ENCODE measurements around the gene HCN2.

Gene HCN2

GRCh38 chr19:644363-644762 lies 54.7 kb downstream of the HCN2 start:
- TF ChIP-seq CTCF (IDR thresholded peaks at IDR 0.05; ENCODE audit: low read depth, low read length) = no peak
- DNase-seq (ENCODE audit: low read depth in 2 of 2) = no peak
- H3K4me3 ChIP-seq (replicated peaks in 1 of 2; ENCODE audit: low read depth in 2 of 2, low read length in 2 of 2) = no peak overlapping the region

- no peak for DNase-seq (ENCODE audit: low read depth in 2 of 2)
- no peak for TF ChIP-seq CTCF (IDR thresholded peaks at IDR 0.05; ENCODE audit: low read depth, low read length)
- no peak overlapping the region for H3K4me3 ChIP-seq (replicated peaks in 1 of 2; ENCODE audit: low read depth in 2 of 2, low read length in 2 of 2)
Observed at GRCh38 chr19:644789-645188, 55.1 kb downstream of the HCN2 start.

GRCh38 chr19:645912-646778 lies 56.5 kb downstream of the HCN2 start:
- TF ChIP-seq CTCF (IDR thresholded peaks at IDR 0.05; ENCODE audit: low read depth, low read length) = no peak
- DNase-seq (ENCODE audit: low read depth in 2 of 2) = no peak
- H3K4me3 ChIP-seq (replicated peaks in 1 of 2; ENCODE audit: low read depth in 2 of 2, low read length in 2 of 2) = no peak overlapping the region

GRCh38 chr19:646779-647565 lies 57.3 kb downstream of the HCN2 start:
- TF ChIP-seq CTCF (IDR thresholded peaks at IDR 0.05; ENCODE audit: low read depth, low read length) = no peak
- H3K4me3 ChIP-seq (replicated peaks in 1 of 2; ENCODE audit: low read depth in 2 of 2, low read length in 2 of 2) = no peak overlapping the region
- no peak for DNase-seq (ENCODE audit: low read depth in 2 of 2)

GRCh38 chr19:647566-648284 lies 58.0 kb downstream of the HCN2 start:
- no peak for DNase-seq (ENCODE audit: low read depth in 2 of 2)
- no peak overlapping the region for H3K4me3 ChIP-seq (replicated peaks in 1 of 2; ENCODE audit: low read depth in 2 of 2, low read length in 2 of 2)
- no peak for TF ChIP-seq CTCF (IDR thresholded peaks at IDR 0.05; ENCODE audit: low read depth, low read length)

GRCh38 chr19:648305-648704 lies 58.6 kb downstream of the HCN2 start:
- DNase-seq (ENCODE audit: low read depth in 2 of 2) = no peak
- no peak for TF ChIP-seq CTCF (IDR thresholded peaks at IDR 0.05; ENCODE audit: low read depth, low read length)
- H3K4me3 ChIP-seq (replicated peaks in 1 of 2; ENCODE audit: low read depth in 2 of 2, low read length in 2 of 2) = no peak overlapping the region
